GM12872 (cell line): ENCODE results near the gene RAG2.

Experiments
- CTCF ChIP-seq: IDR thresholded peaks from 3 replicates; pipeline ENCODE4 v1.5.1; 2011; ENCODE audit warnings: low read depth, mild to moderate bottlenecking, low read length, moderate library complexity; ENCODE audit not compliant: insufficient read depth

RAG2 gene

GRCh38 chr11:36598051-36598450 is at the start of gene RAG2:
Gene RAG2, minus strand, starts transcription at chr11:36598236. Its CDS starts 4,068 bp downstream, at chr11:36594168.
- TF ChIP-seq CTCF = no peak

GRCh38 chr11:36638556-36638955 is 40.5 kb upstream of the RAG2 start:
- TF ChIP-seq CTCF = no peak

GRCh38 chr11:36635066-36635862 is 37.2 kb upstream of the RAG2 start:
- no peak for TF ChIP-seq CTCF

- no peak for TF ChIP-seq CTCF
Measured at GRCh38 chr11:36631774-36632173, 33.7 kb upstream of the RAG2 start.

- TF ChIP-seq CTCF = no peak
Measured at GRCh38 chr11:36628765-36629244, 30.8 kb upstream of the RAG2 start.

GRCh38 chr11:36628141-36628540 is 30.1 kb upstream of the RAG2 start:
- TF ChIP-seq CTCF = no peak

- no peak for TF ChIP-seq CTCF
Measured at GRCh38 chr11:36627471-36627870, 29.4 kb upstream of the RAG2 start.
